ENCODE results near the gene KASH5.

DNA sequence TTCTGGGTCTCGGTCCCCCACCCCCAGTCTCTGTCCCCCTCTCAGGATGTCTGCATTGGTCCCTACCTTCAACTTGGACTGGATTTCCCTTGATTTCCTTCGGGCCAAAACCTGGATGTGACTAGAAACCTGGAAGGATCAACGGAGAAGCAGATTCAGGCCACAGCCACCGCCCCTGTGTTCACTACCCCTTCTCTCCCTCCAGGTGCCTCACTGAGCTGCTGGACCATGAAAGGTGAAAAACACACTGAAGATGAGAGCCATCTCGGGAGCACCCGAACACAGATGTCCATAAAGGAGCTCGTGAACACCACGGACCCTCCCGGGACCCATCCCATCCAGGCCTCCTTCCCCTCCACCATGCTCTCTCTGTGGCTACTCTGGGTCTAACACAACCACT lies 30.9 kb upstream of the KASH5 start:
- TF ChIP-seq, protein P1, sequence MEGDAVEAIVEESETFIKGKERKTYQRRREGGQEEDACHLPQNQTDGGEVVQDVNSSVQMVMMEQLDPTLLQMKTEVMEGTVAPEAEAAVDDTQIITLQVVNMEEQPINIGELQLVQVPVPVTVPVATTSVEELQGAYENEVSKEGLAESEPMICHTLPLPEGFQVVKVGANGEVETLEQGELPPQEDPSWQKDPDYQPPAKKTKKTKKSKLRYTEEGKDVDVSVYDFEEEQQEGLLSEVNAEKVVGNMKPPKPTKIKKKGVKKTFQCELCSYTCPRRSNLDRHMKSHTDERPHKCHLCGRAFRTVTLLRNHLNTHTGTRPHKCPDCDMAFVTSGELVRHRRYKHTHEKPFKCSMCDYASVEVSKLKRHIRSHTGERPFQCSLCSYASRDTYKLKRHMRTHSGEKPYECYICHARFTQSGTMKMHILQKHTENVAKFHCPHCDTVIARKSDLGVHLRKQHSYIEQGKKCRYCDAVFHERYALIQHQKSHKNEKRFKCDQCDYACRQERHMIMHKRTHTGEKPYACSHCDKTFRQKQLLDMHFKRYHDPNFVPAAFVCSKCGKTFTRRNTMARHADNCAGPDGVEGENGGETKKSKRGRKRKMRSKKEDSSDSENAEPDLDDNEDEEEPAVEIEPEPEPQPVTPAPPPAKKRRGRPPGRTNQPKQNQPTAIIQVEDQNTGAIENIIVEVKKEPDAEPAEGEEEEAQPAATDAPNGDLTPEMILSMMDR (conservative IDR thresholded peaks at IDR 0.05; ENCODE audit: low read depth, low read length), result no peak
- TF ChIP-seq EZH2 (IDR thresholded peaks at IDR 0.05; ENCODE audit: borderline replicate concordance, low read depth, low read length, poor library complexity, severe bottlenecking), result no peak

Measured in A673 (cell line).